GM10847 (cell line): ENCODE data around the gene STK32C.

Experiments used
- POLR2A ChIP-seq: IDR thresholded peaks from 2 replicates; pipeline ENCODE4 v1.6.1; 2011; ENCODE audit not compliant: insufficient read length; ENCODE audit errors: extremely low read depth

STK32C gene

DNA sequence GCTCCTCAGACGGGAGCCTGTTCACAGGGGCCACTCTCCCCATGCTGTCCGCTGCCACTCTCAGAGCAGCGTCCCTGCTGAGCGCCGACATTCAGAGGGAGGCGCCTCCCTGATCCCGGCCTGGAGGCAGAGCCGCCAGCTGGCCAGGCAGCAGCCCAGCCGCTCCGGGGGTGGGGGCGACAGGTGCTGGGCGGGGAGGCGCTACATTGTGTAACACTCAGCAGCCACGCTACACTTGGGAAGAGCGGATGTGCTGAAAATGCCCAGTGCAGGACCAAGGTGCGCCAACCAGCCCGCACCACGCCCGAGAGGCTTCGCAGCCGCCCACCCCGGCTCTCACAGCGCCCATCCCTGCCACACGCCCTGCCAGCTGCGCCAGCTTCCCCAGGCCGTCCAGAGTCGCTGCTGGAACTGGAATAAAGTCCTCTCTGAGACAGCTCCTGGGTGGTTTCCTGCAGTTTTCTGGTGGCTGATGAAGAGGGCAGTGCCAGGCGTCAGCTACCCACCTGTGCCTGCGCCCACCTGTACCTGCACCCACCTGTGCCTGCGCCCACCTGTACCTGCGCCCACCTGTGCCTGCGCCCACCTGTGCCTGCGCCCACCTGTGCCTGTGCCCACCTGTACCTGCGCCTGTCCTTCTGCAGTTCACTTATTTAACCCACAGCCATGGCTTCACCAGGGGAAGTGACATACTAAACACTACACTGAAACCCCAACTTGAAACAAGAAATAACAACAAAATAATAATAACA lies 25.7 kb downstream of the STK32C start:
- TF ChIP-seq POLR2A, result no peak

DNA sequence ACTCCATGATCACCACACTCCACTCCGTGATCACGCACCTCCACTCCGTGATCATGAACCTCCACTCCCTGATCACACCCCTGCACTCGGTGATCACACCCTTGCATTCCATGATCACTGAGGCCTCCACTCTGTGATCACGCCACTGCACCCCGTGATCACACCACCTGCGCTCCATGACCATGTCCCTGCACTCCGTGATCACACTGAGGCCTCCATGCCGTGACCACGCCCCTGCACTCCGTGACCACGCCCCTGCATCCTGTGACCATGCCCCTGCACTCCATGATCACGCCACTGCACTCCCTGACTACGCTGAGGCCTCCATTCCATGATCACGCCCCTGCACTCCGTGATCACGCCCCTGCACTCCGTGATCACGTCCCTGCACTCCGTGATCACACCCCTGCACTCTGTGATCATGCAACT lies 27.1 kb downstream of the STK32C start:
- TF ChIP-seq POLR2A, result no peak

DNA sequence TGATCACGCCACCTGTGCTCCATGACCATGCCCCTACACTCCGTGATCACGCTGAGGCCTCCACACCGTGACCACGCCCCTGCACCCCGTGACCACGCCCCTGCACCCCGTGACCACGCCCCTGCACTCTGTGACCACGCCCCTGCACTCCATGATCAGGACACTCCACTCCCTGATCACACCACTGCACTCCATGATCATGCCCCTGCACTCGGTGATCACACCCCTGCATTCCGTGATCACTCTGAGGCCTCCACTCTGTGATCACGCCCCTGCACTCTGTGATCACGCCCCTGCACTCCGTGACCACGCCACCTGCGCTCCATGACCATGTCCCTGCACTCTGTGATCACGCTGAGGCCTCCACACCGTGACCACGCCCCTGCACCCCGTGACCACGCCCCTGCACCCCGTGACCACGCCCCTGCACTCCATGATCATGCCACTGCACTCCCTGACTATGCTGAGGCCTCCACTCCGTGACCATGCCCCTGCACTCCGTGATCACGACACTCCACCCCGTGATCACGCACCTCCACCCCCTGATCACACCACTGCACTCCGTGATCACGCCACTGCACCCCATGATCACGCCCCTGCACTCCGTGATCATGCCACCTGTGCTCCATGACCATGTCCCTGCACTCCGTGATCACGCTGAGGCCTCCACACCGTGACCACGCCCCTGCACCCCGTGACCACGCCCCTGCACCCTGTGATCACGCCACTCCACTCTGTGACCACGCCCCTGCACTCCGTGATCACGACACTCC lies 27.7 kb downstream of the STK32C start:
- no peak for TF ChIP-seq POLR2A

DNA sequence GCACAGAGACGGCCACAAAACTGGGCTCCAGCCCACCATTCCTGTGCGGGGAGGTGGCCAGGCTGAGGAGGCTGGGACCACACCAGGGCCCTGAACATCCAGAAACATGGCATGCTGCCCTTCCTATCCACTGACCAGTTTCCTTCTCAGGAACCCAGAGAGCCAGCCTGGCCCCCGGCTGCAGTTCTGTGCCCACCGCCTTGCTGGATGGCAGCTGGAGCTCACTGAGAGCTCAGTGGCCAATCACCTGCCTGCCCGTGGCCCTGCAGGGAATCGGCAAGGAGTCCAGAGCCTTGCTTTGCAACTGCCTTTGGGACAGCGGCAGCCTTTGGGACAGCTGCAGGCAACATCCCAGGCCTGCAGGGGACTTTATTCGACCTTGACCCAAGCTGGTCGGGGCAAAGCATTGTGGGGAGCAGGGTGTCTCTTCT lies 30.4 kb downstream of the STK32C start:
- TF ChIP-seq POLR2A, result no peak

DNA sequence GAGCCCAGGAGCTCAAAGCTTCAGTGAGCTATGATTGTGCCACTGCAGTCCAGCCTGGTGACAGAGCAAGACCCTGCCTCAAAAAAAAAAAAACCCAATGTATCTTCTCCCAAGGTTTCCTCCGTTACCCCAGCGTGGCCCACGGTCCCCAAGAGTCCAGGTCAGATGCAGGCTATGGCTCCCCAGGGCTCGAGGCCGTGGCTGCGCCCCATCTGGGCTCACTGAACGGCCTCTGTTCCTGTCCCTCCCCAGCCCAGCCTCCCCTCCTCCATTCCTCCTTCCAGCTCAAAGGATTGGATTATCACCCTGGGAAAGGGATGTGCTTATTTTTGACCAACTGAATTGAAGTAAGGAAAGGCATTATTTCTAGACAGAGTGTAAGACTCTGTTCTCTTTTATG lies 31.0 kb downstream of the STK32C start:
- TF ChIP-seq POLR2A, result no peak

DNA sequence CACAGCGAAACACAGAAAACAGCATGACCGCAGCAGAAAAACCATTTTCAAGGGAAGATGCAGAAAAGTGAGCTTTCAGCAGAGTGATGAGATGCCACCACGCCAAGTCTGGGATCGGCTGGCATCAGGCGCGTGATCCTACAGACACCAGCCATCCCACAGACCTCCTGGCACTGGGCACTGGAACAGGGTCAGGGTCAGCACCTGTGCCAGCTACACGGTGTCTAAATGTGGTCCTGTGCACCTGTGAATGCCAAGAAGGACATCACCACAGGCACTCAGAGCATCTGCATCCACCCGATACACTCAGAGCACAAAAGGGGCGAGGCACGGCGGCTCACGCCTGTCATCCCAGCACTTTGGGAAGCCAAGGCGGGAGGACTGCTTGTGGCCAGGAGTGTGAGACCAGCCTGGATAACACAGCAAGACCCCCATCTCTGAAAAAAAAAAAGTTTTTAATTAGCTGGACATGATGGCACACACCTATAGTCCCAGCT lies 31.5 kb downstream of the STK32C start:
- no peak for TF ChIP-seq POLR2A

DNA sequence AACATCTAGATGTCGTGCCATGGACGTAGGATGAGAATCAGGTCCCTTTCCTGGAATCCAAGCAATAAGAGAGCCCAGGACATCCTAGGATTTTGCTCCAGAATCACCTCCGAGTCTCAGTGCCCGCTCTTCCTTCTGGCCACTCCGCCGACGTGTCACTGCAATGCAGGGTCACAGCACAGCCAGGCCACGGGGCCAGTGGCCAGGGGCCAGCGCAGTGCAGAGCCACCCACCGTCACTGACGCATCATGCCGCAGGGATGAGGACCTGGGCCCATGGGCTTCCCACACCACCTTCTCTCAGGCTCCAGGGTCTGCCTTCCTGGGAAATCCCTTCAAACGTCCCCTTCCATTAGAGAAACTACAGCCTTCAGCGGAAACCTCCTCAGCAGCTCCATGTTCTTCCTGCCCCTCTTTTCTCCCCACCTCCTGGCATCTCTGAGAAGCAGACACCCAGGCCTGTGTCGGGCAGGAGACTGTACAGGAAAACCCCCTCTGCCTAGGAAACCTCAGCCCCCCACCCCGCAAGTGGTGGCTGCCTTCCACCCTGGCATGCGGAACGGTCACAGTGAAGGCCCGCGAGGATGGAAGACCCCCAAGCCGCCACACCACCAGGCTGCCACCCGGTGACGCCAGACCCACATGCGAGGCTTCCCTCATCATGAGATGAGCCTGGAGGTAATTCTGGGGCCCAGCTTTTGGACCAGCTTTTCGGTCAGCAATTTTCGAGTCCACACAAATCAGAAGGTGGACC lies 32.1 kb downstream of the STK32C start:
- no peak for TF ChIP-seq POLR2A

DNA sequence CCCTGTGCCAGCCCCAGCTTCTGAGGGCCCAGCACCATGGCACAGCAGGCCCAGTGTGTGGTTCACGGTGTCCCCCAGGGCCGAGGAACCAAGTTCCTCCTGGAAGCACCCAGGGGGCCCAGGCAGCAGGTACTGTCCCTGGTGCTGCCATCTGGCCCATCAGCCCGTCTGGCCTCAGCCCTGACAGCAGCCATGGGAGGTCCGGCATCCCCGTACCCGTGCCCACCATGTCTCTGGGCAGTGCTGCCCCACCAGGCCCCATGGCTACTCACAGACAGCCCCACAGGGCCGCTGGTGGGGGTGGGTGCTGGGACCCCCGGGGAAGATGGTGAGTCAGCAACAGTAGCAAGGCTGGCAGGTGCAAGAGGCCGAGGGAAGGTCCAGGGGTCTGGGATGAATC lies 32.8 kb downstream of the STK32C start:
- TF ChIP-seq POLR2A, result no peak

DNA sequence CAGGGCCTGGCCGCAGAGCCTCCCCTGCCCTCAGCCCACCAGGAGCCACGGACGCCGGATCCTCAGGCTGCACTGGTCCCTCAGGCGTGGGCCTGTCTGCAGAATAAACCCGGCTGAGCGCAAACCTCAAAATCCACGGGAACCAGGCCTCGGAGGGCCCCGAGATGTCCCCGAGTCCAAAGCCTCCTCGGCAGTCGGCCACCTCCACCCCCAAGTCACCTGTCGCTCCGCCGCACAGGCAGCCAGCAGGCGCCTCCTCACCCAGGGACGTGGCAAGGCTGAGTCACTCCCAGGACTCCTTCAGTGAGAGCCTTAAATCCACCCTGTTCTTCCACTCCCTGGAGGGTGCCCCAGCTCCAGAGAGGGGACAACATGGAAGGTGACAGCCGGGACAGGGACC lies 33.2 kb downstream of the STK32C start:
- no peak for TF ChIP-seq POLR2A

DNA sequence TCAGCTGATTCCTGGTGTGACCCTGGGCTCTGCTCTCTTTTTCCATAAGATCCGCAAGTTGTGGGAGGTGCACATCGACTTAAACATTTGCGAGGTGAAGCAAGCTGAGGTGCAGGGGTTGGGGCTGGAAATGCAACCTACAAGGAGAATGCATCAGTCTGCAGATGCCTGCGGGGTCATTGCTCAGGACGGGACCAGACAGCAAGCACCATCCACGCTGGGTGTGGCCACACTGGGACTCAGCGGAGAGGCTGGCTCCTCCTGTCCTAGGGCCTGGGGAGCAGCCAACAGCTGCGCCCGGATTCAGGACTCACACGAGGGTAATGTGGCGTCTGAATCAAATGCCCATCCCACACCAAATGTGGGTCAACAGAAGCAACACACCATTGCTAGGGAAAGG lies 33.8 kb downstream of the STK32C start:
- no peak for TF ChIP-seq POLR2A

DNA sequence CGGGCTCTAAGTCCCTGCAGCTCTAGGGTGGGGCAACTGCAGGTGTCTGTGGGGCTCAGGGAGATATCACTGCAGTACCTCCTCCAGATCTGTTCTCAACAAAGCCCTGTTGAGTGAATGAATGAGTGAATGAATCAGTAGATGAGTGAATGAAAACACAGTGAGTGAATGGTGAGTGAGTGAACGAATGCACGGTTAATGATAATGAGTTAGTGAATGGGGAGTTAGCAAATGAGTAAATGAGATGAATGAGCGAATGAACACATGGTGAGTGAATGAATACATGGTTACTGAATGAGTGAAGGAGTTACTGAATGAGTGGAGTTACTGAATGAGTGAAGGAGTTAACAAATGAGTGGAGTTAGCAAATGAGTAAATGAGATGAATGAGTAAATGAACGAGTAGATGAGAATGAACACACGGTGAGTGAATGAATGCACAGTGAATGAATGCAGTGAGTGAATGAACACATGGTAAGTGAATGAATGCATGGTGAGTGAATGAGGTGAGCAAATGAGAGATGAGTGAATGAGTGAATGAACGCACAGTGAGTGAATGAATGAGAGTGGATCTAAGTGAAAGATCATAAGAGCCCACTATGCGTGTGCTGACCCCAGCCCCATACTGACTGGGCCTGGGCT lies 34.3 kb downstream of the STK32C start:
- no peak for TF ChIP-seq POLR2A

DNA sequence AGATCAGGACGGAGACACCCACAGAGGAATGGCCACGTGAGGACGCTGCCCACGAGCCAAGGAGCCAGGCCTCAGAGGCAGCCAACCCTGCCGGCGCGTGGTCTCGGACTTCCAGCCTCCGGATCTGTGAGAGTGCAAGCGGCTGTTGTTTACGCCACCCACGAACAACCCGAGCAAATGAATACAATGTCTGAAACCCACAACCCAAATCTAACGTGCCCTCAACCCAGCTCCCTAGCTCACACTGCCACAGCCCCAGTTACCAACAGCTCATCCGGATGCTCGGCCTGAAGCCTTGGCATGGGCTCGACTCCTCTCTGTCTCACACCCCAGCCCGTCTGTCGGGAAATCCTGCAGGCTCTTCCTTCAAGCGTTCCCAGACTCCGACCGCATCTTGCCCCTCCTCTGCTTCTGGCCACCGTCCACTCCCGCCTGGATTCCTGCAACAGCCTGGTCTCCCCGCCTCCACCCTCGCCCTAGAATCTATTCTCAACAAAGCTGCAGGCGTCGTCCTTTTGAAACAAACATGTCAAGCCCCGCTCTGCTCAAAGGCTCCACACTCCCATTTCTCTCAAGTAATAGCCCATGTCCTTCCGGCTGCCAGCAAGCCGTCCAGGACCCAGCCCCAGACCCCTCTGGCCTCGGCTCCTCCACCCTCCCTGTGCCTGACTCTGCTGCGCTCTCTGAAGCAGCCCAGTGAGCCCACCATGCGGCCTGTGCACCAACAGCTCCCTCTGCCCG lies 35.3 kb downstream of the STK32C start:
- no peak for TF ChIP-seq POLR2A

DNA sequence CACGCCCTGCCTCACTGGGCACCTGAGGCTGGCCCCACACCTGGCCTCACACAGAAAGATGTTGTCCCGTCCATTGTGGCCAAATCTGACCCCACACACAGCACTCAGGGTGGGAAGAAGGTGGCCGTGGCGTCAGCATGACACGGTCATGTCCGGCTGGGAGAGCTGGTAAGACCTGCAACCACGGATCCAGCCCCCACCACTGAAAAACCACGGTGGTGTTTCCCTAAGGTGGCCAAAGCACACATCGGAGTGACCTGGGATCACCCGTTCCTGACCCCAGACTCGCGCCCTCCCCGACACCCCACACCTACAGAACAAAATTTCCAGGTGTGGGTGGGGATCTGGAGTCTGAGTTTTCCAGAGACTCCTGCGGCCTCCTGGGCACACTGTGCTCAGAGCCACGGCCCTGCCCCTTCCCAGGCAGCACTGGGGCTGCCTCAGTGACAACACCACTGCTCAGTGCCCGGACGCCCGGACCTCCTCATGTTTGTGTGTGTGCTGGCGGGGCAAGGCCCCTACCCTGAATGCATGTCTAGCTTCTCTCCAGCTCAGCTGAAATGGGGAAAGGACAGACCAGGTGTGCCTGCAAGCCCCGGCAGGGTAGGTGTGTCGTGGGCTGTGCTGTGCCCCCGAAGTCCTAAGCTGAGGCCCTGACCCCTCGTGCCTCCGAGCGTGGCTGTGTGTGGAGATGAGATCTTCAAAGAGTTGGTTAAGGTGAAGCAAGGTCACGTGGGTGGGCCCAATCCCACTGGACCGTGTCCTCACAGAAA lies 36.1 kb downstream of the STK32C start:
- no peak for TF ChIP-seq POLR2A
